GM18526 (cell line): ENCODE measurements around the gene EFS.

ENCODE experiments used
- POLR2A ChIP-seq: IDR thresholded peaks from 3 replicates; pipeline ENCODE4 v1.6.1; 2011; ENCODE audit not compliant: insufficient read length; ENCODE audit errors: extremely low read depth

EFS gene

GRCh38 chr14:23384364-23385080 lies 19.6 kb upstream of the EFS start:
- no peak for TF ChIP-seq POLR2A

GRCh38 chr14:23382731-23383440 lies 17.9 kb upstream of the EFS start:
- no peak for TF ChIP-seq POLR2A

- no peak for TF ChIP-seq POLR2A
Observed at GRCh38 chr14:23382276-23382675, 17.3 kb upstream of the EFS start.

GRCh38 chr14:23381871-23382270 lies 16.9 kb upstream of the EFS start:
- no peak for TF ChIP-seq POLR2A

- no peak for TF ChIP-seq POLR2A
Observed at GRCh38 chr14:23380976-23381375, 16.0 kb upstream of the EFS start.

- TF ChIP-seq POLR2A: no peak
Observed at GRCh38 chr14:23380197-23380914, 15.4 kb upstream of the EFS start.

- no peak for TF ChIP-seq POLR2A
Observed at GRCh38 chr14:23379366-23380196, 14.6 kb upstream of the EFS start.

- TF ChIP-seq POLR2A: no peak
Observed at GRCh38 chr14:23378612-23379220, 13.7 kb upstream of the EFS start.

GRCh38 chr14:23377573-23378563 lies 12.9 kb upstream of the EFS start:
- no peak for TF ChIP-seq POLR2A

GRCh38 chr14:23377198-23377550 lies 12.2 kb upstream of the EFS start:
- TF ChIP-seq POLR2A: no peak

- TF ChIP-seq POLR2A: no peak
Observed at GRCh38 chr14:23376482-23377197, 11.7 kb upstream of the EFS start, which contains the start of gene CMTM5. Gene CMTM5, plus strand, starts transcription at chr14:23377046. Its CDS starts 206 bp downstream, at chr14:23377252.

- no peak for TF ChIP-seq POLR2A
Observed at GRCh38 chr14:23375527-23376251, 10.7 kb upstream of the EFS start.
